Stimulated activated naive B cell treated with anti-CD40 and anti-IgM and Interleukin-4, amounts not matched to agents 10 μg/mL and 1 μg/mL and 100 μg/mL, for 72 hours (primary cell): ENCODE measurements around the gene OTUB2.
A peak's percentile ranks its signal among the peaks of the same experiment; 100 is the strongest.

ENCODE experiments used
- ATAC-seq, 2 donors: fragments of 150-1000 bp; cut with Tn5 transposase; replicated peaks; 2 replicates each; pipeline ENCODE4 v1.10.0; 2021; ENCODE audit warnings: moderate library complexity in 1 of 2
- DNase-seq: peaks from one replicate; pipeline ENCODE4 v3.0.0; 2021
- H3K27ac Mint-ChIP-seq: one replicate; pipeline ENCODE4 v1.8.0; 2022; ENCODE audit warnings: mild to moderate bottlenecking, mixed read lengths
- H3K27me3 Mint-ChIP-seq, 2 donors: one replicate each; pipeline ENCODE4 v1.8.0; 2022; ENCODE audit warnings: mixed read lengths in 2 of 2
- H3K36me3 Mint-ChIP-seq, 2 donors: one replicate each; pipeline ENCODE4 v1.8.0; 2022; ENCODE audit warnings: mixed read lengths in 2 of 2, mild to moderate bottlenecking in 1 of 2
- H3K4me1 Mint-ChIP-seq, 2 donors: one replicate each; pipeline ENCODE4 v1.8.0; 2022; ENCODE audit warnings: mixed read lengths in 2 of 2, mild to moderate bottlenecking in 1 of 2
- H3K4me3 Mint-ChIP-seq, 2 donors: one replicate each; pipeline ENCODE4 v1.8.0; 2022; ENCODE audit warnings: mild to moderate bottlenecking in 2 of 2, mixed read lengths in 2 of 2, moderate library complexity in 1 of 2
- H3K9me3 Mint-ChIP-seq, 2 donors: one replicate each; pipeline ENCODE4 v1.8.0; 2022; ENCODE audit warnings: mixed read lengths in 2 of 2, mild to moderate bottlenecking in 1 of 2

The OTUB2 gene

DNA sequence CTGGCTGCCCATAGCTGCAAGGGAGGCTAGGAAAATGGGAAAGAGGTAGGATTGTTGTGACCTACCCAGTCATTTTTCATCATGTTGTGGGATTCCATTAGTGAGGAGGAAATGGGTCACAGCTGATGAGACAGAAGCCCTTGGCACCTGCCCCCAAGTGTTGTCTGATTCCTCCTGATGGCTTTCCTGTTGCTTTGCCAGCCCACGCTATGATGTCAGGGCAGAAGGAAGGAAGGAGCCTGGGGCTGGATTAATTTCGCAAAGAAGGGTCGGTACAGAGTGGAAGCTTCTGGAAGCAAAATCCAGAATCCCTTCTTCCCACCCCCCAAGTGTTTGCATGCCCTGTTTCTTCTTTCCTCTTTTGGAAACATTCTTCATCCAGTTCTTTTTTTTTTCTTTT lies 8.7 kb downstream of the OTUB2 start:
- Mint-ChIP-seq H3K27me3 (peaks cover 3 to 14% of the 10 kb centered on the region in 2 donors), H3K4me3 (no peak overlapping the region), H3K4me1 (peaks cover 3 to 6% of the 10 kb centered on the region in 2 donors), H3K27ac (no peak overlapping the region), H3K9me3 (no peaks in the 10 kb centered on the region), H3K36me3 (no peaks in the 10 kb centered on the region)
- ATAC-seq, result no peak
- no peak for DNase-seq

DNA sequence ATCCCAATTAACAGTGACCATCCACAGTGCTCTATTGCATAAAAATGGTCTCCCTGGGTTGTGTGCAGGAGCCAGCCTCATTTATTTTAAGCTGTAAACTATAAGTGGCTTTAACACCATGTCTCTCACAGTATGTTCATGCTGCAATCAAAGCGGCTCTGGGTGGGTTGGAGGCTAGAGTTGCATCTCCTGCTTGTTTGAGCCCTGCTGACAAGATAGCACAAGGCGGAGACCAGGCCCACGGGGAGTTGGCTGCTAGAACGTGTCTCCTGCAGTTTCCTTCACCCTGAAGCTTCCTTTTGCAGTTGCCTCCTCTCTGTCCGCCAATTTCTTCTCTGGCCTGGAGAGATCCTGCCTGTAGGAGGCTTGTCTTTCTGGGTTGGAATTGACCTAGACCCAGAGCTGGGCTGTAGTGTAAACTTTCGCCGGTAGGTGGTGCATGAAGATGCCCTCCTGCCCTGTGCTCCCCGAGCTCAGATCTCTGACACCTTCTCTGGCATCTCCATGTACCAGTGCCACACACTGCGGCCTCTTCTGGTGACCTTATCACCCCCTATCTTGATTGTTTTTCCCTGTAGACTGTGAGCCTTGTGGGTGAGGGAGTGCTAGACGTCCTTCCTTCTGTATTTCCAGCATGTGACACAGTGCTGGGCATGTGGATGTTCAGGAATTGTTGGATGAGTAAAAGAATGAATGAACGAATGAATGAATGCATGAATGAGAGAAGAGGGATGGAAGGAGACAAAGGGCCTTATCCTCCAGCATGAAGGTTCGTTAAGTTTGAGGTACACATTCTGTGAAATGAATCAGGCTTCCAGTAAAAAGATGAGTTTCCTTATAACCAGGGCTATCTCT lies 10.4 kb downstream of the OTUB2 start:
- H3K36me3 Mint-ChIP-seq, result no peaks in the 10 kb centered on the region
- no peaks in the 10 kb centered on the region for H3K9me3 Mint-ChIP-seq
- no peak overlapping the region for H3K27ac Mint-ChIP-seq
- no peak overlapping the region for H3K4me3 Mint-ChIP-seq
- DNase-seq (peak; percentile 54), ATAC-seq (peak; percentile 98)
- H3K4me1 Mint-ChIP-seq, result peaks cover 3 to 6% of the 10 kb centered on the region in 2 donors
- peaks cover 0 to 6% of the 10 kb centered on the region in 2 donors for H3K27me3 Mint-ChIP-seq

- no peak for ATAC-seq
- no peaks in the 10 kb centered on the region for H3K36me3 Mint-ChIP-seq
These were observed 11.8 kb downstream of the OTUB2 start for GRCh38 chr14:94037954-94038353.

DNA sequence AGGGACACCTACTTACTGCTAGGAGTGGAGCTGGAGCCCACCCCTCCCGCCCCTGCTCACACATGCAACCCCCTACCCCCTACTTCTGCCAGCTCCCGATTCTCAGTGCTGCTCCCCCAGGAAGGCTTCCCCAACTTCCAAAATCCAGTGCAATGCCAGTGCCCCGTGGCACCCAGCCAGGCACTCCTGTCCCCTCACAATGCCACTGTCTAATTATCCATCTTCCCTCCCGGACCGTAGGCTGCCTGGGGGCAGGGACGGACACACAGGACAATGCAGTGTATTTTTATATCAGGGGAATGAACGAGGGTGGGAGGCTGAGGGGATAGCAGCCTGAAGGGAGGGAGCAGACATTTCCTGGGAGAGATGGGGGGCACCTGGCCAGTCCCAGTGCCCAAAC lies 12.4 kb downstream of the OTUB2 start:
- peaks cover 0 to 6% of the 10 kb centered on the region in 2 donors for H3K27me3 Mint-ChIP-seq
- peaks cover 0 to 3% of the 10 kb centered on the region in 2 donors for H3K36me3 Mint-ChIP-seq
- no peak overlapping the region for H3K4me3 Mint-ChIP-seq
- DNase-seq (no peak), ATAC-seq (no peak)
- peaks cover 3 to 6% of the 10 kb centered on the region in 2 donors for H3K4me1 Mint-ChIP-seq
- no peaks in the 10 kb centered on the region for H3K9me3 Mint-ChIP-seq
- no peak overlapping the region for H3K27ac Mint-ChIP-seq

More at GRCh38 chr14:94037954-94038353, 11.8 kb downstream of the OTUB2 start:
- H3K4me1 Mint-ChIP-seq, result peaks cover 3 to 6% of the 10 kb centered on the region in 2 donors
- H3K27me3 Mint-ChIP-seq, result peaks cover 0 to 6% of the 10 kb centered on the region in 2 donors
- H3K27ac Mint-ChIP-seq, result no peak overlapping the region
- H3K9me3 Mint-ChIP-seq, result no peaks in the 10 kb centered on the region
- H3K4me3 Mint-ChIP-seq, result no peak overlapping the region
- DNase-seq, result no peak

- Mint-ChIP-seq H3K36me3 (peaks cover 4 to 5% of the 10 kb centered on the region in 2 donors), H3K27ac (no peak overlapping the region), H3K4me1 (peaks cover 3 to 6% of the 10 kb centered on the region in 2 donors), H3K27me3 (peaks cover 0 to 6% of the 10 kb centered on the region in 2 donors), H3K4me3 (no peak overlapping the region), H3K9me3 (no peaks in the 10 kb centered on the region)
- DNase-seq, result no peak
- no peak for ATAC-seq
These were observed 12.9 kb downstream of the OTUB2 start for GRCh38 chr14:94038921-94039629.

DNA sequence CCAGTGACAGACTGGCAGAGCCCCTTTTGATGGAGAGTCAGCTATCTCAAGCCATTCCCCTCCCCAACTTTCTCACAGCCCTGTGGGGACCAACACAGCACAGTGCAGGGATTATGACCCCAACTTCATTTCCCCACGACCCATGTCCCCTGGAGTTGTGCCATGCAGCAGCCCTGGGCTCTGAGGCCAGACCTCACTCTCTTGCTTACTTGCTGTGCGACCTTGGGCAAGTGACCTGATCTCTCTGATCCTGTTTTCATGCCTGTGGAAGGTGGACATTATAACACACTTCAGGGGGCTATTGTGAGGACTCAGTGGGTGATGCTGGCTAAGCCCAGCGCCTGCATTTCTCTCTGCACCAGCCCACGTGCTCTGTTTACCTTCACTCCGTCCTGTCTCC lies 14.1 kb downstream of the OTUB2 start:
- Mint-ChIP-seq H3K4me1 (peaks cover 3 to 6% of the 10 kb centered on the region in 2 donors), H3K27ac (no peak overlapping the region), H3K4me3 (no peak overlapping the region), H3K9me3 (no peaks in the 10 kb centered on the region), H3K27me3 (peaks cover 0 to 6% of the 10 kb centered on the region in 2 donors), H3K36me3 (peaks cover 8 to 10% of the 10 kb centered on the region in 2 donors)
- ATAC-seq (no peak), DNase-seq (no peak)

DNA sequence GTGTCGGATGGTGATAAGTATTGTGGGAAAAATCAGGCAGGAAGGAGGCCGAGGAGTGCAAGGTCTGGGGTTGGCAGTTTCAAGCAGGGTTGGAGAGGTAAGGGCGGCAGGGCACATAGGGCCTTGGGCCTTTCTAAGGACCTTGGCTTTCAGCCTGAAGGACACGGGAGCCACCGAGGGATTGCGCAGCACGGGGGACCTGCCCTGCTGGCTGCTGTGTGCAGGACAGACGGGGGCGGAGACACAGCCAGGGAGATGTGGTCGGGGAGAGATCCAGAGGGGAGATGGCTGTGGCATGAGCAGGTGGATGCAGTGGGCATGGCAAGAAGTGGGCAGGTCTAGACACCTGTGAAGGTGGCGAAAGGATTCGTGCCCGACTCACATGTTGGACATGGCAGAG lies 14.7 kb downstream of the OTUB2 start:
- DNase-seq (no peak), ATAC-seq (no peak)
- H3K4me1 Mint-ChIP-seq, result peaks cover 3 to 6% of the 10 kb centered on the region in 2 donors
- no peak overlapping the region for H3K27ac Mint-ChIP-seq
- peaks cover 13 to 15% of the 10 kb centered on the region in 2 donors for H3K36me3 Mint-ChIP-seq
- H3K4me3 Mint-ChIP-seq, result no peak overlapping the region
- H3K9me3 Mint-ChIP-seq, result no peaks in the 10 kb centered on the region
- H3K27me3 Mint-ChIP-seq, result peaks cover 0 to 6% of the 10 kb centered on the region in 2 donors

- Mint-ChIP-seq H3K4me3 (no peak overlapping the region), H3K27me3 (peaks cover 0 to 2% of the 10 kb centered on the region in 2 donors), H3K4me1 (peaks cover under 1 to 2% of the 10 kb centered on the region in 2 donors), H3K27ac (peak overlapping the region; percentile 2), H3K36me3 (peaks cover 15 to 17% of the 10 kb centered on the region in 2 donors), H3K9me3 (no peaks in the 10 kb centered on the region)
- DNase-seq, result no peak
- peak in 1 of 2 donors; percentile 4 for ATAC-seq
These were observed 15.6 kb downstream of the OTUB2 start for GRCh38 chr14:94041551-94042346.

DNA sequence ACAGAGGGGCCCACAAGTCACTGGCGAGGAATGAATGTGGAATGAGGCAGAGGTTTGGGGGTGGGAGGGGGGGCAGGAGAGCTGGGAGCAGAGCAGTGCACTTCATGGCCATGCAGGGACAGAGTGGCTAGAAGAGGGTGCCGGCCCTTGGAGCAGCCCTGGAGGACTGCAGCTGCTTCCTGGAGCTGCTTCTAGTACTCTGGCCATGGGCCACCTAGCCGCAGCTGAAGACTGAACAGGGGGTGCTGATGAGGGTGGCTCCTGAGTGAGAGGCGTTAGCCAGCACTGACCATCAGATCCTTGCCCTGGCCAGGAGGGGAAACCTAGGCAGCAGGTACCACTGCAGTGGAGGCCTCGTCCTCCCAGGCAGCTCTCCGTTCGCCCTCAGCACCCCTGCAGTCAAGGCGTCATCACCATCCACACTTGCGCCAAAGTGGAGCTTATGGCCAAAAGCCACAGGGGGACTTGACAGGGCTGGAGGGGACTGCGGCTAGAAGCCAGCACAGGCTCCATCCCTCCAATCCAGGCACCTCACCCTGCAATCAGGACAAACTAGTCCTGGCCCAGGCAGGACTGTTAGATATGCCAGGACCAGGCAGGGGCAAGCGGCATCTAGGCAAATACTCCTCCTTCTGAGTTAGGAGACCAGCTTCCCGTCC lies 16.4 kb downstream of the OTUB2 start:
- peak overlapping the region; percentile 2 for H3K27ac Mint-ChIP-seq
- peaks cover 17 to 19% of the 10 kb centered on the region in 2 donors for H3K36me3 Mint-ChIP-seq
- DNase-seq, result no peak
- no peak overlapping the region for H3K4me3 Mint-ChIP-seq
- H3K4me1 Mint-ChIP-seq, result no peaks in the 10 kb centered on the region
- no peak for ATAC-seq
- no peaks in the 10 kb centered on the region for H3K27me3 Mint-ChIP-seq
- no peaks in the 10 kb centered on the region for H3K9me3 Mint-ChIP-seq

DNA sequence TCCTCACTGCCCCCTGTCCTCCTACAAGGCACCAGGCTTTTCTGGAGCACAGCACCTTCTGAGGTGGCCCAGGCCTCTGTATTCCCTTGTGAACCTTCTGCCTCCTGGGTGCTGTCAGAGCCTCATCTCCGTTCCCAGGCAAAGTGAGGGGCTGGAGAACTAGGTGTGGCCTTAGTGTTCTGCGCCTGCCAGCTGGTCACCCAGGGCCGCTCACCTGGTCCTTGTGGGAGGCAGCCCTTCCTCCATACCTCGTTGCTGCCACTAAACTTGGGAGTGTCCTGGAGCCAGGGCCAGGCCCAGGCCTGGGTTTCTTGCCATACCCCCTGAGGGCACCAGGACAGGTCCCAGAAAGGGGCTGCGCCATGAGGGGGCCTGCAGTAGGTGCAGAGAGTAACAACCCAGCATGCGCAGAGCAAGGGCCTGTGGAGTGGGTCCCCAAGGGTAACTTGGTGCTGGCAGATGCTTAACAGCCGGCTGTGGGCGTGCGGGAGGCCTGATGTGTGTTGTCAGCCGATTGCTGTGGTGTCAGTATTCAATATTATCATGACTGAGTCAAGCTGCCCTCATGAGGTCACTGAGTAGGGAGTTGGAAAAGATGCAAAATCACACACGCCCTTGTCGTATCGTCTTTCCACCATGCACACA lies 17.1 kb downstream of the OTUB2 start:
- DNase-seq (no peak), ATAC-seq (no peak)
- Mint-ChIP-seq H3K36me3 (peaks cover 23 to 26% of the 10 kb centered on the region in 2 donors), H3K9me3 (no peaks in the 10 kb centered on the region), H3K27ac (peak overlapping the region; percentile 44), H3K4me1 (no peaks in the 10 kb centered on the region), H3K4me3 (no peak overlapping the region), H3K27me3 (no peaks in the 10 kb centered on the region)

GRCh38 chr14:94043756-94044475 lies 17.8 kb downstream of the OTUB2 start:
- no peak for ATAC-seq
- Mint-ChIP-seq H3K4me3 (peak overlapping the region in 1 of 2 donors; percentile 5), H3K9me3 (no peaks in the 10 kb centered on the region), H3K27ac (peak overlapping the region; percentile 44), H3K36me3 (peaks cover 26 to 27% of the 10 kb centered on the region in 2 donors), H3K27me3 (no peaks in the 10 kb centered on the region), H3K4me1 (no peaks in the 10 kb centered on the region)
- DNase-seq, result no peak

DNA sequence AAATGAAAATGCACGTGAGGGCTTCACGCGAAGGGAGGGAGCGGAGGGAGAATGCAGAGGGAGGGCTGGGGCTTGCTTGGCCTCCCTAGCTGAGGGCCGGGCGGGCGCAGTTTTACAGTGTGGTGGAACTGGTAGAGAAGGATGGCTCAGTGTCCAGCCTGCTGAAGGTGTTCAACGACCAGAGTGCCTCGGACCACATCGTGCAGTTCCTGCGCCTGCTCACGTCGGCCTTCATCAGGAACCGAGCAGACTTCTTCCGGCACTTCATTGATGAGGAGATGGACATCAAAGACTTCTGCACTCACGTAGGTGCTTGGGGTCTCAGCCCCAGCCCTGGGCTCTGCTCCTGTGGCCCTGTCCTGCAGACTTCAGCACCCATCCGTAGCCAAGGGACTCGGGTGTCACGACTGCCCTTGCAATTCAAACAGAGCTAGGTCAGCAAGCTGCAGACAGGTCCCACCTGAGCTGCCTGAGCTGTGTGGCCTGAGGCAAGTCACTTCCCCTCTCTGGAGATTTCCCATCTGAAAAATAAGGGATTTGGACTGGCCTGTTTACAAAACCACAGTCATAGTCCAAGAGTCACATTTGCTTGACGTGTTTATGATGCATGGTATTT lies 18.4 kb downstream of the OTUB2 start:
- H3K4me1 Mint-ChIP-seq, result no peaks in the 10 kb centered on the region
- H3K36me3 Mint-ChIP-seq, result peaks cover 26 to 27% of the 10 kb centered on the region in 2 donors
- H3K4me3 Mint-ChIP-seq, result no peak overlapping the region

More for the DNA sequence above, 18.4 kb downstream of the OTUB2 start:
- H3K9me3 Mint-ChIP-seq, result no peaks in the 10 kb centered on the region
- no peak for DNase-seq
- no peak overlapping the region for H3K27ac Mint-ChIP-seq
- no peak for ATAC-seq
- no peaks in the 10 kb centered on the region for H3K27me3 Mint-ChIP-seq
